Spleen (tissue), 7 donors: ENCODE data around the gene ST8SIA4.

Experiments
- CTCF ChIP-seq, 11 experiments: fragments of 200-600 bp in 7 of 11; fragments of 450-650 bp in 4 of 11; sonication (generic) in 4 of 11; IDR thresholded peaks in 8 of 11; conservative IDR thresholded peaks in 3 of 11; 1 replicate in 7 of 11; 2 replicates in 4 of 11; pipeline versions ENCODE4 v1.4.0 to v1.8.0; 2016 to 2021; ENCODE audit warnings: antibody characterized with exemption in 11 of 11, inconsistent platforms in 4 of 11, mild to moderate bottlenecking in 1 of 11
- POLR2A ChIP-seq, 3 donors: fragments of 450-650 bp; IDR thresholded peaks; one replicate each; pipeline ENCODE4 v1.5.1; 2017; ENCODE audit warnings: antibody characterized with exemption in 3 of 3, mild to moderate bottlenecking in 1 of 3
- POLR2AphosphoS5 ChIP-seq, 3 donors: sonication (generic); formaldehyde crosslinking; IDR thresholded peaks; one replicate each; pipeline ENCODE4 v1.5.1; 2017; ENCODE audit warnings: antibody characterized with exemption in 3 of 3
- donor health status: DM: no; HTN: no; CAD: no; lungs with moderate emphysema.
- donor health status: DM: no; HTN: no; CAD: no.
- donor health status: DM: no; HTN: no; CAD: no.

- TF ChIP-seq CTCF (IDR thresholded peaks at IDR 0.05 in 8 of 11, conservative IDR thresholded peaks at IDR 0.05 in 3 of 11) = no peak
- no peak for TF ChIP-seq POLR2AphosphoS5 (IDR thresholded peaks at IDR 0.05)
- TF ChIP-seq POLR2A (IDR thresholded peaks at IDR 0.05) = no peak
Observed at GRCh38 chr5:100855295-100855694, 47.8 kb downstream of the ST8SIA4 start.
